ENCODE data around the gene OIT3.
"Not testable (repeated sequence)": the region's sequence is repeated elsewhere in the genome, so short reads cannot be mapped to it uniquely, and the experiment has no call there.

OIT3 gene

GRCh38 chr10:72903941-72904446 is 10.5 kb downstream of the OIT3 start:
- not testable (repeated sequence) for DNase-seq (ENCODE audit: low read depth in 2 of 2)

GRCh38 chr10:72904806-72905205 is 11.3 kb downstream of the OIT3 start:
- DNase-seq (ENCODE audit: low read depth in 2 of 2) = no peak

GRCh38 chr10:72906446-72906845 is 12.9 kb downstream of the OIT3 start:
- DNase-seq (ENCODE audit: low read depth in 2 of 2) = no peak

- no peak for DNase-seq (ENCODE audit: low read depth in 2 of 2)
Measured at GRCh38 chr10:72910705-72911104, 17.2 kb downstream of the OIT3 start.

GRCh38 chr10:72911758-72912157 is 18.2 kb downstream of the OIT3 start:
- no peak for DNase-seq (ENCODE audit: low read depth in 2 of 2)

GRCh38 chr10:72912736-72913135 is 19.2 kb downstream of the OIT3 start:
- no peak for DNase-seq (ENCODE audit: low read depth in 2 of 2)

- no peak for DNase-seq (ENCODE audit: low read depth in 2 of 2)
Measured at GRCh38 chr10:72913287-72913686, 19.7 kb downstream of the OIT3 start.

- DNase-seq (ENCODE audit: low read depth in 2 of 2) = not testable (repeated sequence)
Measured at GRCh38 chr10:72917201-72917600, 23.7 kb downstream of the OIT3 start.

GRCh38 chr10:72917803-72918332 is 24.3 kb downstream of the OIT3 start:
- DNase-seq (ENCODE audit: low read depth in 2 of 2) = not testable (repeated sequence)

GRCh38 chr10:72918352-72918751 is 24.8 kb downstream of the OIT3 start:
- no peak for DNase-seq (ENCODE audit: low read depth in 2 of 2)

GRCh38 chr10:72921147-72921683 is 27.7 kb downstream of the OIT3 start:
- not testable (repeated sequence) for DNase-seq (ENCODE audit: low read depth in 2 of 2)

GRCh38 chr10:72924351-72924750 is 30.8 kb downstream of the OIT3 start:
- DNase-seq (ENCODE audit: low read depth in 2 of 2) = no peak

GRCh38 chr10:72925951-72926465 is 32.5 kb downstream of the OIT3 start:
- DNase-seq (ENCODE audit: low read depth in 2 of 2) = no peak

- DNase-seq (ENCODE audit: low read depth in 2 of 2) = no peak
Measured at GRCh38 chr10:72927485-72927884, 33.9 kb downstream of the OIT3 start.

GRCh38 chr10:72928798-72929197 is 35.3 kb downstream of the OIT3 start:
- DNase-seq (ENCODE audit: low read depth in 2 of 2) = no peak

GRCh38 chr10:72930276-72930675 is 36.7 kb downstream of the OIT3 start:
- no peak for DNase-seq (ENCODE audit: low read depth in 2 of 2)

GRCh38 chr10:72932259-72933015 is 38.9 kb downstream of the OIT3 start:
- DNase-seq (ENCODE audit: low read depth in 2 of 2) = no peak

GRCh38 chr10:72935361-72935760 is 41.8 kb downstream of the OIT3 start:
- no peak for DNase-seq (ENCODE audit: low read depth in 2 of 2)

GRCh38 chr10:72943498-72944234 is 50.1 kb downstream of the OIT3 start:
- no peak for DNase-seq (ENCODE audit: low read depth in 2 of 2)

GRCh38 chr10:72946963-72947362 is 53.4 kb downstream of the OIT3 start:
- no peak for DNase-seq (ENCODE audit: low read depth in 2 of 2)

- DNase-seq (ENCODE audit: low read depth in 2 of 2) = no peak
Measured at GRCh38 chr10:72948762-72949161, 55.2 kb downstream of the OIT3 start.

GRCh38 chr10:72951760-72952159 is 58.2 kb downstream of the OIT3 start:
- DNase-seq (ENCODE audit: low read depth in 2 of 2) = no peak

Data from stimulated activated CD4-positive, alpha-beta T cell treated with anti-CD3 and anti-CD28 coated beads, Interleukin-15, amount 100 ng/mL, for 48 hours (primary cell).